HL-60 (cell line): Measurements from ENCODE around the gene TTC28.
"Not testable (repeated sequence)": the region's sequence is repeated elsewhere in the genome, so short reads cannot be mapped to it uniquely, and the experiment has no call there.

Experiments
- DNase-seq, 2 experiments: peaks; one replicate each; pipeline ENCODE4 v3.0.0-alpha.2; 2010 to 2020; ENCODE audit warnings: low read depth in 1 of 2, low spot score in 1 of 2
- H3K27ac ChIP-seq: fragments of 250-450 bp; sonication (Bioruptor Pico); replicated peaks from 2 replicates; pipeline ENCODE4 v1.5.1; 2020; ENCODE audit warnings: mild to moderate bottlenecking, moderate library complexity
- H3K27me3 ChIP-seq: fragments of 250-450 bp; sonication (Bioruptor Pico); 2 replicates; pipeline ENCODE4 v1.5.1; 2021; ENCODE audit warnings: mild to moderate bottlenecking, moderate library complexity; ENCODE audit not compliant: insufficient read depth, poor library complexity, severe bottlenecking
- H3K4me3 ChIP-seq: replicated peaks from 2 replicates; pipeline ENCODE4 v1.5.1; 2011; ENCODE audit warnings: mild to moderate bottlenecking, control low read depth, low read length; ENCODE audit not compliant: insufficient read depth
- CTCF ChIP-seq: IDR thresholded peaks from one replicate; pipeline ENCODE4 v1.5.1; 2011; ENCODE audit warnings: low read length, control low read depth, inconsistent platforms; ENCODE audit not compliant: insufficient read depth
- GABPA ChIP-seq: IDR thresholded peaks from 2 replicates; pipeline ENCODE4 v1.6.1; 2012; ENCODE audit warnings: low read depth
- POLR2AphosphoS5 ChIP-seq: IDR thresholded peaks from 2 replicates; pipeline ENCODE4 v1.6.1; 2012; ENCODE audit warnings: low read depth
- REST ChIP-seq: IDR thresholded peaks from 2 replicates; pipeline ENCODE4 v1.6.1; 2012; ENCODE audit warnings: low read depth; ENCODE audit not compliant: insufficient replicate concordance
- SPI1 ChIP-seq: IDR thresholded peaks from 2 replicates; pipeline ENCODE4 v1.6.1; 2012; ENCODE audit warnings: low read depth, mild to moderate bottlenecking, borderline replicate concordance

TTC28 gene

GRCh38 chr22:28563636-28564035 lies 116.0 kb downstream of the TTC28 start:
- no peak for DNase-seq
- no peak for TF ChIP-seq CTCF
- no peak for TF ChIP-seq GABPA
- no peak for TF ChIP-seq POLR2AphosphoS5
- no peak for TF ChIP-seq SPI1
- TF ChIP-seq REST = no peak
- no peak overlapping the region for H3K4me3 ChIP-seq
- no peak overlapping the region for H3K27ac ChIP-seq
- no peaks in the 10 kb centered on the region for H3K27me3 ChIP-seq

GRCh38 chr22:28562324-28562723 lies 117.3 kb downstream of the TTC28 start:
- Histone ChIP-seq H3K27me3 (no peaks in the 10 kb centered on the region), H3K27ac (no peak overlapping the region), H3K4me3 (no peak overlapping the region)
- TF ChIP-seq CTCF = no peak
- TF ChIP-seq GABPA = no peak
- no peak for TF ChIP-seq POLR2AphosphoS5
- TF ChIP-seq REST = no peak
- TF ChIP-seq SPI1 = no peak
- DNase-seq = no peak

GRCh38 chr22:28560743-28561101 lies 118.9 kb downstream of the TTC28 start:
- H3K4me3 ChIP-seq, H3K27ac ChIP-seq, H3K27me3 ChIP-seq, DNase-seq: not testable (repeated sequence)

GRCh38 chr22:28560046-28560742 lies 119.4 kb downstream of the TTC28 start:
- no peaks in the 10 kb centered on the region for H3K27me3 ChIP-seq
- TF ChIP-seq SPI1 (no peak), GABPA (no peak), CTCF (no peak), REST (no peak), POLR2AphosphoS5 (no peak)
- H3K27ac ChIP-seq = no peak overlapping the region
- DNase-seq = no peak
- no peak overlapping the region for H3K4me3 ChIP-seq
